ENCODE data around the gene DBNDD1.

DBNDD1 gene

GRCh38 chr16:90028985-90029384 is 9.7 kb upstream of the DBNDD1 start:
- TF ChIP-seq CTCF (IDR thresholded peaks at IDR 0.05; ENCODE audit: borderline replicate concordance, control extremely low read depth, extremely low read depth, insufficient read depth, missing control alignments): no peak
- no peak for DNase-seq (ENCODE audit: low spot score)
- in situ Hi-C loops (cut with MboI; ENCODE audit: low sequenced_read_pairs, unreplicated experiment): no loop called here

GRCh38 chr16:90027611-90028010 is 8.4 kb upstream of the DBNDD1 start:
- no peak for DNase-seq (ENCODE audit: low spot score)
- TF ChIP-seq CTCF (IDR thresholded peaks at IDR 0.05; ENCODE audit: borderline replicate concordance, control extremely low read depth, extremely low read depth, insufficient read depth, missing control alignments): no peak
- in situ Hi-C loops (cut with MboI; ENCODE audit: low sequenced_read_pairs, unreplicated experiment): no loop called here

GRCh38 chr16:90026135-90026534 is 6.9 kb upstream of the DBNDD1 start:
- in situ Hi-C loops (cut with MboI; ENCODE audit: low sequenced_read_pairs, unreplicated experiment): no loop called here
- no peak for DNase-seq (ENCODE audit: low spot score)
- TF ChIP-seq CTCF (IDR thresholded peaks at IDR 0.05; ENCODE audit: borderline replicate concordance, control extremely low read depth, extremely low read depth, insufficient read depth, missing control alignments): no peak

- no peak for TF ChIP-seq CTCF (IDR thresholded peaks at IDR 0.05; ENCODE audit: borderline replicate concordance, control extremely low read depth, extremely low read depth, insufficient read depth, missing control alignments)
- in situ Hi-C loops (cut with MboI; ENCODE audit: low sequenced_read_pairs, unreplicated experiment): no loop called here
- no peak for DNase-seq (ENCODE audit: low spot score)
These were observed 3.8 kb upstream of the DBNDD1 start for GRCh38 chr16:90023078-90023447.

GRCh38 chr16:90022209-90023077 is 3.2 kb upstream of the DBNDD1 start:
- DNase-seq (ENCODE audit: low spot score): peak; percentile 97
- TF ChIP-seq CTCF (IDR thresholded peaks at IDR 0.05; ENCODE audit: borderline replicate concordance, control extremely low read depth, extremely low read depth, insufficient read depth, missing control alignments): no peak
- in situ Hi-C loops (cut with MboI; ENCODE audit: low sequenced_read_pairs, unreplicated experiment): no loop called here

GRCh38 chr16:90020838-90021382 is 1.7 kb upstream of the DBNDD1 start:
- DNase-seq (ENCODE audit: low spot score): no peak
- in situ Hi-C loops (cut with MboI; ENCODE audit: low sequenced_read_pairs, unreplicated experiment): no loop called here
- no peak for TF ChIP-seq CTCF (IDR thresholded peaks at IDR 0.05; ENCODE audit: borderline replicate concordance, control extremely low read depth, extremely low read depth, insufficient read depth, missing control alignments)
